ENCODE measurements around the gene LOXL1. TPM values are rescaled to one million over a fixed set of nuclear protein-coding genes. Genes with fewer than 3 reads are reported as not detected.

The LOXL1 gene
- total and polyA plus RNA-seq, 4 donors: 0.67 to 2.0 (median 1.4) TPM; not detected in 1

GRCh38 chr15:73931441-73931840 is 5.2 kb downstream of the LOXL1 start:
- Histone ChIP-seq H3K4me1 (ENCODE audit: control insufficient read depth in 4 of 4, insufficient read depth in 4 of 4, low read length in 3 of 4) (peaks cover 2 to 13% (median 4%) of the 10 kb centered on the region in 4 donors), H3K27me3 (ENCODE audit: control insufficient read depth in 4 of 4, insufficient read depth in 4 of 4, low read length in 3 of 4) (peaks cover 0 to 9% (median 4%) of the 10 kb centered on the region in 4 donors), H3K9ac (ENCODE audit: low read depth in 1 of 2, low read length in 2 of 2) (no peak overlapping the region), H3K4me3 (ENCODE audit: low read depth in 1 of 3, low read length in 3 of 3) (no peak overlapping the region), H3K27ac (ENCODE audit: low read depth in 1 of 2, low read length in 2 of 2) (no peak overlapping the region), H3K9me3 (ENCODE audit: control insufficient read depth in 4 of 4, low read length in 3 of 4) (no peaks in the 10 kb centered on the region), H3K36me3 (ENCODE audit: control insufficient read depth in 4 of 4, insufficient read depth in 3 of 4, low read depth in 1 of 4, low read length in 3 of 4) (no peaks in the 10 kb centered on the region)
- TF ChIP-seq, protein P1, sequence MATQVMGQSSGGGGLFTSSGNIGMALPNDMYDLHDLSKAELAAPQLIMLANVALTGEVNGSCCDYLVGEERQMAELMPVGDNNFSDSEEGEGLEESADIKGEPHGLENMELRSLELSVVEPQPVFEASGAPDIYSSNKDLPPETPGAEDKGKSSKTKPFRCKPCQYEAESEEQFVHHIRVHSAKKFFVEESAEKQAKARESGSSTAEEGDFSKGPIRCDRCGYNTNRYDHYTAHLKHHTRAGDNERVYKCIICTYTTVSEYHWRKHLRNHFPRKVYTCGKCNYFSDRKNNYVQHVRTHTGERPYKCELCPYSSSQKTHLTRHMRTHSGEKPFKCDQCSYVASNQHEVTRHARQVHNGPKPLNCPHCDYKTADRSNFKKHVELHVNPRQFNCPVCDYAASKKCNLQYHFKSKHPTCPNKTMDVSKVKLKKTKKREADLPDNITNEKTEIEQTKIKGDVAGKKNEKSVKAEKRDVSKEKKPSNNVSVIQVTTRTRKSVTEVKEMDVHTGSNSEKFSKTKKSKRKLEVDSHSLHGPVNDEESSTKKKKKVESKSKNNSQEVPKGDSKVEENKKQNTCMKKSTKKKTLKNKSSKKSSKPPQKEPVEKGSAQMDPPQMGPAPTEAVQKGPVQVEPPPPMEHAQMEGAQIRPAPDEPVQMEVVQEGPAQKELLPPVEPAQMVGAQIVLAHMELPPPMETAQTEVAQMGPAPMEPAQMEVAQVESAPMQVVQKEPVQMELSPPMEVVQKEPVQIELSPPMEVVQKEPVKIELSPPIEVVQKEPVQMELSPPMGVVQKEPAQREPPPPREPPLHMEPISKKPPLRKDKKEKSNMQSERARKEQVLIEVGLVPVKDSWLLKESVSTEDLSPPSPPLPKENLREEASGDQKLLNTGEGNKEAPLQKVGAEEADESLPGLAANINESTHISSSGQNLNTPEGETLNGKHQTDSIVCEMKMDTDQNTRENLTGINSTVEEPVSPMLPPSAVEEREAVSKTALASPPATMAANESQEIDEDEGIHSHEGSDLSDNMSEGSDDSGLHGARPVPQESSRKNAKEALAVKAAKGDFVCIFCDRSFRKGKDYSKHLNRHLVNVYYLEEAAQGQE (IDR thresholded peaks at IDR 0.05): no peak
- TF ChIP-seq RXRA (IDR thresholded peaks at IDR 0.05): no peak
- no peak for TF ChIP-seq TAF1 (conservative IDR thresholded peaks at IDR 0.05)
- no peak for TF ChIP-seq NR2F2 (IDR thresholded peaks at IDR 0.05)
- no peak for TF ChIP-seq MAX (IDR thresholded peaks at IDR 0.05)
- no peak for TF ChIP-seq HNF4A (conservative IDR thresholded peaks at IDR 0.05)
- TF ChIP-seq, protein P2, sequence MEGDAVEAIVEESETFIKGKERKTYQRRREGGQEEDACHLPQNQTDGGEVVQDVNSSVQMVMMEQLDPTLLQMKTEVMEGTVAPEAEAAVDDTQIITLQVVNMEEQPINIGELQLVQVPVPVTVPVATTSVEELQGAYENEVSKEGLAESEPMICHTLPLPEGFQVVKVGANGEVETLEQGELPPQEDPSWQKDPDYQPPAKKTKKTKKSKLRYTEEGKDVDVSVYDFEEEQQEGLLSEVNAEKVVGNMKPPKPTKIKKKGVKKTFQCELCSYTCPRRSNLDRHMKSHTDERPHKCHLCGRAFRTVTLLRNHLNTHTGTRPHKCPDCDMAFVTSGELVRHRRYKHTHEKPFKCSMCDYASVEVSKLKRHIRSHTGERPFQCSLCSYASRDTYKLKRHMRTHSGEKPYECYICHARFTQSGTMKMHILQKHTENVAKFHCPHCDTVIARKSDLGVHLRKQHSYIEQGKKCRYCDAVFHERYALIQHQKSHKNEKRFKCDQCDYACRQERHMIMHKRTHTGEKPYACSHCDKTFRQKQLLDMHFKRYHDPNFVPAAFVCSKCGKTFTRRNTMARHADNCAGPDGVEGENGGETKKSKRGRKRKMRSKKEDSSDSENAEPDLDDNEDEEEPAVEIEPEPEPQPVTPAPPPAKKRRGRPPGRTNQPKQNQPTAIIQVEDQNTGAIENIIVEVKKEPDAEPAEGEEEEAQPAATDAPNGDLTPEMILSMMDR (IDR thresholded peaks at IDR 0.05; ENCODE audit: low read depth, low read length, missing input control): no peak
- no peak for TF ChIP-seq SP1 (IDR thresholded peaks at IDR 0.05)
- TF ChIP-seq GABPA (IDR thresholded peaks at IDR 0.05 in 1 of 2, conservative IDR thresholded peaks at IDR 0.05 in 1 of 2): no peak
- TF ChIP-seq, protein P3, sequence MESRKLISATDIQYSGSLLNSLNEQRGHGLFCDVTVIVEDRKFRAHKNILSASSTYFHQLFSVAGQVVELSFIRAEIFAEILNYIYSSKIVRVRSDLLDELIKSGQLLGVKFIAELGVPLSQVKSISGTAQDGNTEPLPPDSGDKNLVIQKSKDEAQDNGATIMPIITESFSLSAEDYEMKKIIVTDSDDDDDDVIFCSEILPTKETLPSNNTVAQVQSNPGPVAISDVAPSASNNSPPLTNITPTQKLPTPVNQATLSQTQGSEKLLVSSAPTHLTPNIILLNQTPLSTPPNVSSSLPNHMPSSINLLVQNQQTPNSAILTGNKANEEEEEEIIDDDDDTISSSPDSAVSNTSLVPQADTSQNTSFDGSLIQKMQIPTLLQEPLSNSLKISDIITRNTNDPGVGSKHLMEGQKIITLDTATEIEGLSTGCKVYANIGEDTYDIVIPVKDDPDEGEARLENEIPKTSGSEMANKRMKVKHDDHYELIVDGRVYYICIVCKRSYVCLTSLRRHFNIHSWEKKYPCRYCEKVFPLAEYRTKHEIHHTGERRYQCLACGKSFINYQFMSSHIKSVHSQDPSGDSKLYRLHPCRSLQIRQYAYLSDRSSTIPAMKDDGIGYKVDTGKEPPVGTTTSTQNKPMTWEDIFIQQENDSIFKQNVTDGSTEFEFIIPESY (IDR thresholded peaks at IDR 0.05): no peak
- no peak for TF ChIP-seq YY1 (IDR thresholded peaks at IDR 0.05)
- no peak for TF ChIP-seq HNF4G (IDR thresholded peaks at IDR 0.05)
- no peak for TF ChIP-seq FOXA2 (IDR thresholded peaks at IDR 0.05)
- TF ChIP-seq RAD21 (IDR thresholded peaks at IDR 0.05): no peak
- TF ChIP-seq, protein P4, sequence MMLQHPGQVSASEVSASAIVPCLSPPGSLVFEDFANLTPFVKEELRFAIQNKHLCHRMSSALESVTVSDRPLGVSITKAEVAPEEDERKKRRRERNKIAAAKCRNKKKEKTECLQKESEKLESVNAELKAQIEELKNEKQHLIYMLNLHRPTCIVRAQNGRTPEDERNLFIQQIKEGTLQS (IDR thresholded peaks at IDR 0.05): no peak
- TF ChIP-seq JUND (IDR thresholded peaks at IDR 0.05): no peak
- TF ChIP-seq EGR1 (IDR thresholded peaks at IDR 0.05; ENCODE audit: low read depth in 2 of 2): no peak
- TF ChIP-seq FOXA1 (IDR thresholded peaks at IDR 0.05): no peak
- no peak for DNase-seq (ENCODE audit: low spot score)
- WGBS: 63% methylated on average over 2 of the region's 2 CpGs

Data from liver (tissue), 9 donors.